ENCODE results near the gene RASAL1.

Gene RASAL1

DNA sequence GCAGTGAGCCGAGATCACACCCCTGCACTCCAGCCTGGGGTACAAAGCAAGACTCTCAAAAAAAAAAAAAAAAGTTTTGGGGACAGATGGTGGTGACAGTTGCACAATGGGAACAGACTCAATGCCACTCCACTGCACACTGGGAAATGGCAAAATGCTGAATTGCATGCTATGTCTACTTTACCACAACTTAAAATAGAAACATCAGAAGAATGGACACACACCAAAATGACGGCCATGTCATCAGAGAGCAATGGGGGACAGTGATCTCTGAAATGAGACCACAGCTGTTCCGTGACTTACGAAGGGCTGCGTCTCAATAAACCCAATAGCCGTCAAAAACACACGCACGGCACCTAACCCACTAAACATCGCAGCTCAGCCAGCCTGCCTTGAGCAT lies 36.0 kb upstream of the RASAL1 start:
- no peaks in the 10 kb centered on the region for H3K27me3 ChIP-seq (ENCODE audit: control insufficient read depth, insufficient read depth, low read length)
- H3K36me3 ChIP-seq (ENCODE audit: control insufficient read depth, insufficient read depth, low read length): peaks cover 82% of the 10 kb centered on the region
- no peak overlapping the region for H3K9ac ChIP-seq (ENCODE audit: low read depth, low read length)
- no peaks in the 10 kb centered on the region for H3K9me3 ChIP-seq (ENCODE audit: control insufficient read depth, insufficient read depth, low read length)
- no peak overlapping the region for H3K27ac ChIP-seq (ENCODE audit: low read depth, low read length)
- no peak overlapping the region for H3K4me3 ChIP-seq (ENCODE audit: low read depth, low read length)
- no peaks in the 10 kb centered on the region for H3K4me1 ChIP-seq (ENCODE audit: control insufficient read depth, insufficient read depth, low read length)

GRCh38 chr12:113170926-113171325 lies 35.4 kb upstream of the RASAL1 start:
- peaks cover 85% of the 10 kb centered on the region for H3K36me3 ChIP-seq (ENCODE audit: control insufficient read depth, insufficient read depth, low read length)
- H3K27ac ChIP-seq (ENCODE audit: low read depth, low read length): no peak overlapping the region
- H3K9me3 ChIP-seq (ENCODE audit: control insufficient read depth, insufficient read depth, low read length): no peaks in the 10 kb centered on the region
- H3K4me1 ChIP-seq (ENCODE audit: control insufficient read depth, insufficient read depth, low read length): no peaks in the 10 kb centered on the region
- H3K4me3 ChIP-seq (ENCODE audit: low read depth, low read length): no peak overlapping the region
- H3K9ac ChIP-seq (ENCODE audit: low read depth, low read length): no peak overlapping the region
- no peaks in the 10 kb centered on the region for H3K27me3 ChIP-seq (ENCODE audit: control insufficient read depth, insufficient read depth, low read length)

DNA sequence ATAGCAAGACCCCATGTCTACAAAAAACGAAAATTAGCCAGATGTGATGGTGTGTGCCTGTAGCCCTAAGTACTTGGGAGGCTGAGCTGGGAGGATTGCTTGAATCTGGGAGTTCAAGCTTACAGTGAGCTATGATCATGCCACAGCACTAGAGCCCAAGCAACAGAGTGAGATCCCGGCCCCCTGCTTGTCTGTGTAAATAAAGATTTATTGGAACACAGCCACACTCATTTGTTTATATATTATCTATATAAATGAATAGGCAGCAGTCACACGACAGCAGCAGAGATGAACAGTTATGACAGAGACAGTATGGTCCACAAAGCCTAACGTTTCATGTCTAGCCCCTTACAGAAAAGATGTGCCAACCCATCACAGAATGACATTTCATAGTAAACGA lies 34.9 kb upstream of the RASAL1 start:
- no peaks in the 10 kb centered on the region for H3K4me1 ChIP-seq (ENCODE audit: control insufficient read depth, insufficient read depth, low read length)
- H3K27me3 ChIP-seq (ENCODE audit: control insufficient read depth, insufficient read depth, low read length): no peaks in the 10 kb centered on the region
- H3K9me3 ChIP-seq (ENCODE audit: control insufficient read depth, insufficient read depth, low read length): no peaks in the 10 kb centered on the region
- no peak overlapping the region for H3K27ac ChIP-seq (ENCODE audit: low read depth, low read length)
- peaks cover 90% of the 10 kb centered on the region for H3K36me3 ChIP-seq (ENCODE audit: control insufficient read depth, insufficient read depth, low read length)
- no peak overlapping the region for H3K4me3 ChIP-seq (ENCODE audit: low read depth, low read length)
- H3K9ac ChIP-seq (ENCODE audit: low read depth, low read length): no peak overlapping the region

GRCh38 chr12:113169697-113170096 lies 34.1 kb upstream of the RASAL1 start:
- Histone ChIP-seq H3K36me3 (ENCODE audit: control insufficient read depth, insufficient read depth, low read length) (peaks cover 96% of the 10 kb centered on the region), H3K4me1 (ENCODE audit: control insufficient read depth, insufficient read depth, low read length) (no peaks in the 10 kb centered on the region), H3K27ac (ENCODE audit: low read depth, low read length) (no peak overlapping the region), H3K27me3 (ENCODE audit: control insufficient read depth, insufficient read depth, low read length) (no peaks in the 10 kb centered on the region), H3K9me3 (ENCODE audit: control insufficient read depth, insufficient read depth, low read length) (no peaks in the 10 kb centered on the region), H3K9ac (ENCODE audit: low read depth, low read length) (no peak overlapping the region), H3K4me3 (ENCODE audit: low read depth, low read length) (no peak overlapping the region)

GRCh38 chr12:113167868-113168267 lies 32.3 kb upstream of the RASAL1 start:
- no peaks in the 10 kb centered on the region for H3K9me3 ChIP-seq (ENCODE audit: control insufficient read depth, insufficient read depth, low read length)
- no peaks in the 10 kb centered on the region for H3K4me1 ChIP-seq (ENCODE audit: control insufficient read depth, insufficient read depth, low read length)
- H3K27ac ChIP-seq (ENCODE audit: low read depth, low read length): no peak overlapping the region
- H3K27me3 ChIP-seq (ENCODE audit: control insufficient read depth, insufficient read depth, low read length): no peaks in the 10 kb centered on the region
- H3K4me3 ChIP-seq (ENCODE audit: low read depth, low read length): no peak overlapping the region
- peaks cover 93% of the 10 kb centered on the region for H3K36me3 ChIP-seq (ENCODE audit: control insufficient read depth, insufficient read depth, low read length)
- no peak overlapping the region for H3K9ac ChIP-seq (ENCODE audit: low read depth, low read length)

- Histone ChIP-seq H3K9me3 (ENCODE audit: control insufficient read depth, insufficient read depth, low read length) (no peaks in the 10 kb centered on the region), H3K9ac (ENCODE audit: low read depth, low read length) (no peak overlapping the region), H3K36me3 (ENCODE audit: control insufficient read depth, insufficient read depth, low read length) (peaks cover 85% of the 10 kb centered on the region), H3K4me1 (ENCODE audit: control insufficient read depth, insufficient read depth, low read length) (peaks cover 11% of the 10 kb centered on the region), H3K27me3 (ENCODE audit: control insufficient read depth, insufficient read depth, low read length) (no peaks in the 10 kb centered on the region), H3K27ac (ENCODE audit: low read depth, low read length) (peak overlapping the region; percentile 51), H3K4me3 (ENCODE audit: low read depth, low read length) (no peak overlapping the region)
Observed at GRCh38 chr12:113165521-113166450, 30.2 kb upstream of the RASAL1 start.

- Histone ChIP-seq H3K4me1 (ENCODE audit: control insufficient read depth, insufficient read depth, low read length) (peaks cover 11% of the 10 kb centered on the region), H3K36me3 (ENCODE audit: control insufficient read depth, insufficient read depth, low read length) (peaks cover 86% of the 10 kb centered on the region), H3K4me3 (ENCODE audit: low read depth, low read length) (no peak overlapping the region), H3K27me3 (ENCODE audit: control insufficient read depth, insufficient read depth, low read length) (no peaks in the 10 kb centered on the region), H3K9me3 (ENCODE audit: control insufficient read depth, insufficient read depth, low read length) (no peaks in the 10 kb centered on the region), H3K27ac (ENCODE audit: low read depth, low read length) (no peak overlapping the region), H3K9ac (ENCODE audit: low read depth, low read length) (no peak overlapping the region)
Observed at GRCh38 chr12:113164014-113164413, 28.5 kb upstream of the RASAL1 start.

DNA sequence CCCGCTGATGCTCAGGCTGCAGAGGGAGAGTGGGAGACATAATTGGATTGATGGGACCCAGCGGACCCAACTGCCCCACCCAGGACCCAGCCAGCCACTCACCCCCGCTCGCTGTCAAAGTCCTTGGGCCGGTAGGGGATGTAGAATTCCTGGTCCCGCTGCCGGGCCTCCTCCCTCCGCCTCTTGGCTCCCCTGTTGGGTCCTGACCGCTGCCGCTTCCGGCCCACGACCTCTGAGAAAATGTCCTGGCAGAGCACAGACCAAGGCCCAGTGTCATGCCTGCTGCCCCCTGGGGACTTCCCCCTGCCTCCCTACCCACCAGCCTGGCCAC lies 27.4 kb upstream of the RASAL1 start:
- Histone ChIP-seq H3K9me3 (ENCODE audit: control insufficient read depth, insufficient read depth, low read length) (no peaks in the 10 kb centered on the region), H3K4me3 (ENCODE audit: low read depth, low read length) (no peak overlapping the region), H3K4me1 (ENCODE audit: control insufficient read depth, insufficient read depth, low read length) (peaks cover 11% of the 10 kb centered on the region), H3K27me3 (ENCODE audit: control insufficient read depth, insufficient read depth, low read length) (no peaks in the 10 kb centered on the region), H3K9ac (ENCODE audit: low read depth, low read length) (no peak overlapping the region), H3K36me3 (ENCODE audit: control insufficient read depth, insufficient read depth, low read length) (peaks cover 86% of the 10 kb centered on the region), H3K27ac (ENCODE audit: low read depth, low read length) (no peak overlapping the region)

DNA sequence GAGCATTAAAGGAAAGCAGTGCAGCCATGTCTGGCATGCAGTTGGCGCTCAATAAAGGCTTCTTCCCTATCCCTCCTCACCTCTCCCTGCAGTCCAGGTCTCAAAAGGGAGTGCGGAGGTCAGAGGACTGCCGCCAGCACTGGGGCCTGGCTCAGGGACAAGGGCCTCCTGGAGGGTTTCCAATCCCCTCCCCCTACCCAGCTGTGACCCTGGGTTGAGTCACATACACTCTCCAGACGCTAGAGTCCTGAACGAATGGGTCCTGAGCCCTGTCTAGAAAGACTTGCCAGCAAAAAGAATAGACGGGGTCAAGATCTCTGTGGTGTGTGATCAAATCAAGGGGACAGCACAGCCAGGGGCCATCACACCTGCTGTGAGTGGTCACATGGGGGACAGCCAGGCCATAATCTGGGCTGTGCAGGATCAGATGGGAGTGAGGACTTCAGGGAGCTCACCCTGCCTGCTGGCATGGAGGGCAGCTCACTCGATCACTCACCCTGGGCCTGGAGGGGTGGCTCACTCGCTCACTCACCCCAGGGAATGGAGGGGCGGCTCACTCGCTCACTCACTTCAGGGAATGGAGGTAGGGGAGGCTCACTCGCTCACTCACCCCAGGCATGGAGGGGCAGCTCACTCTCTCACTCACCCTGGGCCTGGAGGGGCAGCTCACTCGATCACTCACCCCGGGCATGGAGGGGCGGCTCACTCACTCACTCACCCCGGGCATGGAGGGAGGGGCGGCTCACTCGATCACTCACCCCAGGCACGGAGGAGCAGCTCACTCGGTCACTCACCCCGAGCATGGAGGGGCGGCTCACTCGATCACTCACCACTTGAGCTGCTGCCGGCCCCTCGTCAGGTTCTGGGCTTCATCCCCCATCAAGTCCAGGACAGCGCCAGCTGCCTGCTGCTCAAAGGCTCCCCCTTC lies 26.8 kb upstream of the RASAL1 start:
- H3K4me1 ChIP-seq (ENCODE audit: control insufficient read depth, insufficient read depth, low read length): peaks cover 11% of the 10 kb centered on the region
- H3K4me3 ChIP-seq (ENCODE audit: low read depth, low read length): no peak overlapping the region; the same call in 1 of the 2 replicates
- no peaks in the 10 kb centered on the region for H3K27me3 ChIP-seq (ENCODE audit: control insufficient read depth, insufficient read depth, low read length)
- H3K9ac ChIP-seq (ENCODE audit: low read depth, low read length): no peak overlapping the region
- no peaks in the 10 kb centered on the region for H3K9me3 ChIP-seq (ENCODE audit: control insufficient read depth, insufficient read depth, low read length)
- peaks cover 86% of the 10 kb centered on the region for H3K36me3 ChIP-seq (ENCODE audit: control insufficient read depth, insufficient read depth, low read length)
- H3K27ac ChIP-seq (ENCODE audit: low read depth, low read length): peak overlapping the region; percentile 73

DNA sequence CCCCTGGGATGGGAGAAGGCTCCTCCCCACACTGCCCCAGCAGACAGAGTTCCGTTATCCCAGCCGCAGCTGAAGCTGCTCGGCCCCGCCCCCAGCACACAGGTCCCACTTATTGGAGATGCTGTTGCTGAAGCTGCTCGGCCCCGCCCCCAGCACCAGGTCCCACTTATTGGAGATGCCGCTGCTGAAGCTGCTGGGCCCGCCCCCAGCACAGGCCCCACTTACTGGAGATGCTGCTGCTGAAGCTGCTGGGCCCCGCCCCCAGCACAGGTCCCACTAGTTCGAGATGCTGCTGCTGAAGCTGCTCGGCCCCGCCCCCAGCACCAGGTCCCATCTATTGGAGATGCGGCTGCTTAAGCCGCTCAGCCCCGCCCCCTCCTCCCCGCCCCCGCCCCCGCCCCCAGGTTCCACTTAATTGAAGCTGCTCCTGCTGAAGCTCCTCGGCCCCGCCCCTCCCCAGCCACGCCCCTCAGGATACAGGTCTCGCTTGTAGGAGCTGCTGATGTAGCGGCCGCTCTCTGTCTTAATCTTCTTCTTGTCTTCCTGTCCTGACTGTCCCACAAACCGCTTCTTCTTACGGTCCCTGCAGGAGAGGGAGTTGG lies 26.0 kb upstream of the RASAL1 start:
- no peak overlapping the region for H3K9ac ChIP-seq (ENCODE audit: low read depth, low read length)
- no peaks in the 10 kb centered on the region for H3K9me3 ChIP-seq (ENCODE audit: control insufficient read depth, insufficient read depth, low read length)
- no peak overlapping the region; the same call in 1 of the 2 replicates for H3K4me3 ChIP-seq (ENCODE audit: low read depth, low read length)
- H3K36me3 ChIP-seq (ENCODE audit: control insufficient read depth, insufficient read depth, low read length): peaks cover 77% of the 10 kb centered on the region
- H3K27ac ChIP-seq (ENCODE audit: low read depth, low read length): peak overlapping the region; percentile 73
- H3K27me3 ChIP-seq (ENCODE audit: control insufficient read depth, insufficient read depth, low read length): no peaks in the 10 kb centered on the region
- peaks cover 11% of the 10 kb centered on the region for H3K4me1 ChIP-seq (ENCODE audit: control insufficient read depth, insufficient read depth, low read length)

Data from HUES48 (cell line).